ENCODE results near the gene TSHZ3.

DNA sequence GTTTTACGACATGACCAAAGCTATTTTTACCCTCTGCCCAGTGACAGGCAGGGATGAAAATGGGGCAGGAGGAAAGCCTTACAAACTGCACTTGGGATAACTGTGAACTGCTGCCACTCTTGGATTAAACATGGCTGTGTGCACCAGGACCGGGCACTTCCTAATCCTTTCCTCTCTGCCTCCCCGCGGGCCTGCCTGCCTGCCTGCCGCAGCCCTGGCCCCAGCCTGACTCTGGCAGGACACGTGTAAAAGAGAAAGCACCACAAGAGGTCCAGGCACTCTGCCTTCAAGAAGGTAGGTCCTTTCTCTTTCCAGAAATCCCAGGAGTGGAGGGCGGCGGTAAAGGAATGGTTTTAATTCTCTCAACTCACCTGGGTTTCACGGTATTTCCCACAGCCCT, 4.8 kb downstream of the TSHZ3 start:
- TF ChIP-seq, protein P1, sequence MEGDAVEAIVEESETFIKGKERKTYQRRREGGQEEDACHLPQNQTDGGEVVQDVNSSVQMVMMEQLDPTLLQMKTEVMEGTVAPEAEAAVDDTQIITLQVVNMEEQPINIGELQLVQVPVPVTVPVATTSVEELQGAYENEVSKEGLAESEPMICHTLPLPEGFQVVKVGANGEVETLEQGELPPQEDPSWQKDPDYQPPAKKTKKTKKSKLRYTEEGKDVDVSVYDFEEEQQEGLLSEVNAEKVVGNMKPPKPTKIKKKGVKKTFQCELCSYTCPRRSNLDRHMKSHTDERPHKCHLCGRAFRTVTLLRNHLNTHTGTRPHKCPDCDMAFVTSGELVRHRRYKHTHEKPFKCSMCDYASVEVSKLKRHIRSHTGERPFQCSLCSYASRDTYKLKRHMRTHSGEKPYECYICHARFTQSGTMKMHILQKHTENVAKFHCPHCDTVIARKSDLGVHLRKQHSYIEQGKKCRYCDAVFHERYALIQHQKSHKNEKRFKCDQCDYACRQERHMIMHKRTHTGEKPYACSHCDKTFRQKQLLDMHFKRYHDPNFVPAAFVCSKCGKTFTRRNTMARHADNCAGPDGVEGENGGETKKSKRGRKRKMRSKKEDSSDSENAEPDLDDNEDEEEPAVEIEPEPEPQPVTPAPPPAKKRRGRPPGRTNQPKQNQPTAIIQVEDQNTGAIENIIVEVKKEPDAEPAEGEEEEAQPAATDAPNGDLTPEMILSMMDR (IDR thresholded peaks at IDR 0.05), result no peak
- TF ChIP-seq POLR2A (IDR thresholded peaks at IDR 0.05) (no peak), POLR2AphosphoS5 (IDR thresholded peaks at IDR 0.05) (no peak), EP300 (IDR thresholded peaks at IDR 0.05) (no peak)

All from suprapubic skin (tissue), 4 donors.